ENCODE data around the gene MZB1. TPM values are rescaled to one million over a fixed set of nuclear protein-coding genes. Genes with fewer than 3 reads are reported as not detected.

Gene MZB1
- total RNA-seq, 1 experiment from 2014 or later, result 1.1 TPM

- DNase-seq (ENCODE audit: low spot score), result peak; percentile 52
Observed at GRCh38 chr5:139393497-139394122, 3.9 kb upstream of the MZB1 start.

GRCh38 chr5:139392678-139393496, 3.2 kb upstream of the MZB1 start:
- Mint-ChIP-seq H3K27me3 (ENCODE audit: low read depth) (peaks cover 39% of the 10 kb centered on the region), H3K4me3 (peak overlapping the region; percentile 87)
- TF ChIP-seq ATF2 (CRISPR knock-in tag; IDR thresholded peaks at IDR 0.05; ENCODE audit: borderline replicate concordance, low read depth) (no peak), ELF4 (CRISPR knock-in tag; IDR thresholded peaks at IDR 0.05; ENCODE audit: low read depth) (no peak), PREB (CRISPR knock-in tag; IDR thresholded peaks at IDR 0.05; ENCODE audit: borderline replicate concordance) (no peak), ARID4B (CRISPR knock-in tag; IDR thresholded peaks at IDR 0.05; ENCODE audit: borderline replicate concordance) (peak; percentile 54; the same call in 1 of the 2 replicates), TEAD4 (CRISPR knock-in tag; IDR thresholded peaks at IDR 0.05) (no peak), ATF1 (CRISPR knock-in tag; IDR thresholded peaks at IDR 0.05) (peak; percentile 29; the same call in 1 of the 2 replicates)

More at GRCh38 chr5:139393497-139394122, 3.9 kb upstream of the MZB1 start:
- Mint-ChIP-seq H3K27me3 (ENCODE audit: low read depth) (peaks cover 39% of the 10 kb centered on the region), H3K4me1 (peaks cover 36% of the 10 kb centered on the region), H3K27ac (no peak overlapping the region), H3K4me3 (peak overlapping the region; percentile 87), H3K36me3 (peaks cover 7% of the 10 kb centered on the region; the same call in 1 of the 2 replicates), H3K9me3 (no peaks in the 10 kb centered on the region)
- ChIA-PET POLR2A (no interaction called here), CTCF (interaction anchor here (1.3 to 5.6 kb wide), 6 partner anchors 9 to 120 kb away, joined by 4 to 31 read pairs (median 4); partner anchors contain the start of genes PAIP2 and SPATA24)
- no peak; the same call in 1 of the 2 replicates for ATAC-seq
- TF ChIP-seq TP53 (CRISPR knock-in tag; IDR thresholded peaks at IDR 0.05) (no peak), ZNF416 (CRISPR knock-in tag; IDR thresholded peaks at IDR 0.05) (no peak), PRDM15 (CRISPR knock-in tag; IDR thresholded peaks at IDR 0.05) (peak; percentile 75), ETV6 (CRISPR knock-in tag; IDR thresholded peaks at IDR 0.05) (no peak), E2F4 (CRISPR knock-in tag; IDR thresholded peaks at IDR 0.05; ENCODE audit: borderline replicate concordance, low read depth) (no peak)

More at GRCh38 chr5:139392678-139393496, 3.2 kb upstream of the MZB1 start:
- Mint-ChIP-seq H3K9me3 (no peaks in the 10 kb centered on the region), H3K36me3 (peaks cover 5% of the 10 kb centered on the region; the same call in 1 of the 2 replicates), H3K27ac (no peak overlapping the region), H3K4me1 (peaks cover 43% of the 10 kb centered on the region)
- ChIA-PET POLR2A (interaction anchor here (1.0 kb wide), 1 partner anchor 51 kb away, joined by 3 read pairs; no protein-coding TSS in a partner anchor), CTCF (interaction anchor here (0.5 to 5.6 kb wide), 10 partner anchors 10 to 121 kb away, joined by 3 to 31 read pairs (median 4); partner anchors contain the start of genes PAIP2 and SPATA24)
- DNase-seq (ENCODE audit: low spot score) (peak; percentile 88), ATAC-seq (peak; percentile 67)

All from WTC11 (cell line).